Mesenteric fat pad (tissue), 1 donor: Measurements from ENCODE around the gene ATAT1. TPM values are rescaled to one million over a fixed set of nuclear protein-coding genes. Genes with fewer than 3 reads are reported as not detected.

ENCODE experiments used
- microRNA-seq: library from miRNA; unstranded; fragments of <30 nt; microRNA quantifications from one replicate; pipeline ENCODE4 v1.2.0, GENCODE V29; 2020; ENCODE audit warnings: borderline number of aligned reads
- total RNA-seq: library from RNA; stranded (reverse); fragmentation: NEBNext Ultra II Directional; extraction: Animal tissue kit (Norgen Biotek cat#: 25700); gene quantifications from one replicate; pipeline ENCODE4 v1.2.1, GENCODE V29; 2021
- donor health status: DM: yes; HTN: yes; CAD: no.

The ATAT1 gene
- total RNA-seq, 1 donor from 2014 or later = 8.4 TPM

Small RNAs within 50 kb of the gene (microRNA-seq; reads per million reads assigned to microRNA genes)
- gene MIR877 = 29.8 reads per million, percentile 28 among the genes with 10 or more reads in this experiment

Other genes with a start within 250 kb of the ATAT1 start
- gene HLA-E, start 137.4 kb upstream of the ATAT1 start, total RNA-seq = 450 TPM
- gene GNL1, start 70.4 kb upstream of the ATAT1 start, total RNA-seq = 65.8 TPM
- gene PRR3, start 69.6 kb upstream of the ATAT1 start, total RNA-seq = 9.2 TPM
- 59.2 TPM for gene ABCF1, start 55.4 kb upstream of the ATAT1 start, total RNA-seq
- gene PPP1R10, start 9.6 kb upstream of the ATAT1 start, total RNA-seq = 49.1 TPM
- gene MRPS18B, start 9.0 kb upstream of the ATAT1 start, total RNA-seq = 44.4 TPM
- gene C6orf136, start 20.3 kb downstream of the ATAT1 start, total RNA-seq = 12.4 TPM
- gene DHX16, start 46.1 kb downstream of the ATAT1 start, total RNA-seq = 27.2 TPM
- gene PPP1R18, start 59.8 kb downstream of the ATAT1 start, total RNA-seq = 87.0 TPM
- gene NRM, start 64.1 kb downstream of the ATAT1 start, total RNA-seq = 7.3 TPM
- gene MDC1, start 90.4 kb downstream of the ATAT1 start, total RNA-seq = 19.8 TPM
- gene TUBB, start 93.5 kb downstream of the ATAT1 start, total RNA-seq = 452 TPM
- gene FLOT1, start 115.8 kb downstream of the ATAT1 start, total RNA-seq = 190 TPM
- 146 TPM for gene IER3, start 117.7 kb downstream of the ATAT1 start, total RNA-seq